Measurements from ENCODE around the gene DISP2. TPM values are rescaled to one million over a fixed set of nuclear protein-coding genes. Genes with fewer than 3 reads are reported as not detected.
A peak's percentile ranks its signal among the peaks of the same experiment; 100 is the strongest.

The DISP2 gene
- total RNA-seq, 4 donors from 2014 or later: 8.6 to 12.9 (median 10.9) TPM

GRCh38 chr15:40322531-40323238 is 35.3 kb upstream of the DISP2 start:
- no peaks in the 10 kb centered on the region for H3K36me3 ChIP-seq
- in situ Hi-C loops (cut with MboI; ENCODE audit: low pct_ligation_motif_present in 1 of 4, low pct_unique_long_range_greater_than_20kb in 1 of 4, low sequenced_read_pairs in 3 of 4): loop anchor here in 1 of 4 donors (25.0 kb wide), 1 partner anchor 90 kb away; the partner anchor contains the start of gene IVD
- peaks cover 0 to 36% (median 18%) of the 10 kb centered on the region in 4 donors for H3K4me1 ChIP-seq
- H3K27me3 ChIP-seq: no peaks in the 10 kb centered on the region
- WGBS, 2 donors (ENCODE audit: low coverage in 1 of 2): 56% methylated on average over 13 to 22 of the region's 26 CpGs
- peak overlapping the region in 3 of 4 donors; percentile 73 to 91 (median 83) for H3K4me3 ChIP-seq
- TF ChIP-seq, protein P1, sequence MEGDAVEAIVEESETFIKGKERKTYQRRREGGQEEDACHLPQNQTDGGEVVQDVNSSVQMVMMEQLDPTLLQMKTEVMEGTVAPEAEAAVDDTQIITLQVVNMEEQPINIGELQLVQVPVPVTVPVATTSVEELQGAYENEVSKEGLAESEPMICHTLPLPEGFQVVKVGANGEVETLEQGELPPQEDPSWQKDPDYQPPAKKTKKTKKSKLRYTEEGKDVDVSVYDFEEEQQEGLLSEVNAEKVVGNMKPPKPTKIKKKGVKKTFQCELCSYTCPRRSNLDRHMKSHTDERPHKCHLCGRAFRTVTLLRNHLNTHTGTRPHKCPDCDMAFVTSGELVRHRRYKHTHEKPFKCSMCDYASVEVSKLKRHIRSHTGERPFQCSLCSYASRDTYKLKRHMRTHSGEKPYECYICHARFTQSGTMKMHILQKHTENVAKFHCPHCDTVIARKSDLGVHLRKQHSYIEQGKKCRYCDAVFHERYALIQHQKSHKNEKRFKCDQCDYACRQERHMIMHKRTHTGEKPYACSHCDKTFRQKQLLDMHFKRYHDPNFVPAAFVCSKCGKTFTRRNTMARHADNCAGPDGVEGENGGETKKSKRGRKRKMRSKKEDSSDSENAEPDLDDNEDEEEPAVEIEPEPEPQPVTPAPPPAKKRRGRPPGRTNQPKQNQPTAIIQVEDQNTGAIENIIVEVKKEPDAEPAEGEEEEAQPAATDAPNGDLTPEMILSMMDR (IDR thresholded peaks at IDR 0.05): no peak
- TF ChIP-seq POLR2A (IDR thresholded peaks at IDR 0.05) (no peak), EP300 (IDR thresholded peaks at IDR 0.05; ENCODE audit: low read depth) (no peak), POLR2AphosphoS5 (IDR thresholded peaks at IDR 0.05) (peak in 1 of 3 donors; percentile 35)
- no peaks in the 10 kb centered on the region for H3K9me3 ChIP-seq
- H3K27ac ChIP-seq: peak overlapping the region; percentile 80 to 98 (median 90)
- peak; percentile 16 for DNase-seq
- intact Hi-C loops (cut with DNase I; ENCODE audit: low total_unique reads): loop anchor here (1.0 to 10.0 kb wide), 2 partner anchors 18 to 218 kb away; partner anchors contain the start of genes BMF and CCDC9B

DNA sequence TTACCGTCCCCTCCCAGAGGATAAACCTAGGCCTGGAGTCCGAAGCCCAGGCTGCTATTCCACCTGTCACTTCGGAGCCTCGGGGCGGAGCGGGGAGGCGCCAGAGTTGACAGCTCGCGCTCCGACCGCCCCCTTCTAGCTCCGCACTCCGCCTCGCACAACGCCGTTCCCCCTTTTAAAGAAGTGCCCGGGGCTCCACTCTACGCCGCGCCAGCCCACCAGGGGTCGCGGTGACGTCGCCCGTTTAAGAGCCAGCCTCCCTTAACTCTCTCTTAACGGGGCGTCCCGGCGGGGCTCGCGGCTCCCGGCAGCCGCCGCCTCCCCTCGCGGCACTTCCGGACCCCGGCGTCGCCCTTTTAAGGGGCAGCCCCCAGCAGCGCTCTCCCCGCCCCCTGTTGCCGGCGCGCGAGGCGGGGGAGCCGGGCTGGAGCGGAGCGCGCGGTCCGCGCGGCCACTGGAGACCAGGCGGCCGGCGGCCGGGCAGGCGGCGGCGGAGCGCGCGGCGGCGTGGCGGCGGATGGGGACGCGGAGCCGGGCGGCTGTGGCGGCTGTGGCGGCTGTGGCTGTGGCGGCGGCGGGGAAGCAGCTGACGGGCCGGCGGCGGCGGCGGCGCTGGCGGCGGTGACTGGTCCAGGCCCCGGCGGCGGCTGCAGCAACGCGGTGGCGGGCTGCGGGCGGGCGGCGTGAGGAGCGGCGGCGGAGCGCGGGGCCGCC is 34.6 kb upstream of the DISP2 start, which contains the start of gene INAFM2:
INAFM2 (plus strand) TSS at position 454 of the 714 bp plus-strand sequence. CDS start 364 bp downstream, outside the sequence.
- no peaks in the 10 kb centered on the region for H3K9me3 ChIP-seq
- no peaks in the 10 kb centered on the region for H3K36me3 ChIP-seq
- peaks cover 0 to 43% (median 20%) of the 10 kb centered on the region in 4 donors for H3K4me1 ChIP-seq
- intact Hi-C loops (cut with DNase I; ENCODE audit: low total_unique reads) (loop anchor here (1.0 to 10.0 kb wide), 2 partner anchors 17 to 219 kb away; partner anchors contain the start of genes BMF and CCDC9B), in situ Hi-C loops (cut with MboI; ENCODE audit: low pct_ligation_motif_present in 1 of 4, low pct_unique_long_range_greater_than_20kb in 1 of 4, low sequenced_read_pairs in 3 of 4) (loop anchor here in 1 of 4 donors (25.0 kb wide), 1 partner anchor 89 kb away; the partner anchor contains the start of gene IVD)
- peak within 1 kb of the TSS; percentile 41 to 91 (median 78) for H3K4me3 ChIP-seq
- peak; percentile 34 to 61 (median 40) for TF ChIP-seq POLR2AphosphoS5 (IDR thresholded peaks at IDR 0.05)
- no peak for TF ChIP-seq POLR2A (IDR thresholded peaks at IDR 0.05)
- TF ChIP-seq EP300 (IDR thresholded peaks at IDR 0.05; ENCODE audit: low read depth): peak; percentile 42
- TF ChIP-seq, protein P1 (IDR thresholded peaks at IDR 0.05): peak; percentile 60 to 83 (median 75)
- 0% methylated on average over 56 of the region's 103 CpGs; no CpG with 5 or more reads in 1 of the 2 donors for WGBS, 2 donors (ENCODE audit: low coverage in 1 of 2)
- peak; percentile 90 for DNase-seq
- H3K27me3 ChIP-seq: no peaks in the 10 kb centered on the region
- peak within 1 kb of the TSS; percentile 89 to 98 (median 96) for H3K27ac ChIP-seq

DNA sequence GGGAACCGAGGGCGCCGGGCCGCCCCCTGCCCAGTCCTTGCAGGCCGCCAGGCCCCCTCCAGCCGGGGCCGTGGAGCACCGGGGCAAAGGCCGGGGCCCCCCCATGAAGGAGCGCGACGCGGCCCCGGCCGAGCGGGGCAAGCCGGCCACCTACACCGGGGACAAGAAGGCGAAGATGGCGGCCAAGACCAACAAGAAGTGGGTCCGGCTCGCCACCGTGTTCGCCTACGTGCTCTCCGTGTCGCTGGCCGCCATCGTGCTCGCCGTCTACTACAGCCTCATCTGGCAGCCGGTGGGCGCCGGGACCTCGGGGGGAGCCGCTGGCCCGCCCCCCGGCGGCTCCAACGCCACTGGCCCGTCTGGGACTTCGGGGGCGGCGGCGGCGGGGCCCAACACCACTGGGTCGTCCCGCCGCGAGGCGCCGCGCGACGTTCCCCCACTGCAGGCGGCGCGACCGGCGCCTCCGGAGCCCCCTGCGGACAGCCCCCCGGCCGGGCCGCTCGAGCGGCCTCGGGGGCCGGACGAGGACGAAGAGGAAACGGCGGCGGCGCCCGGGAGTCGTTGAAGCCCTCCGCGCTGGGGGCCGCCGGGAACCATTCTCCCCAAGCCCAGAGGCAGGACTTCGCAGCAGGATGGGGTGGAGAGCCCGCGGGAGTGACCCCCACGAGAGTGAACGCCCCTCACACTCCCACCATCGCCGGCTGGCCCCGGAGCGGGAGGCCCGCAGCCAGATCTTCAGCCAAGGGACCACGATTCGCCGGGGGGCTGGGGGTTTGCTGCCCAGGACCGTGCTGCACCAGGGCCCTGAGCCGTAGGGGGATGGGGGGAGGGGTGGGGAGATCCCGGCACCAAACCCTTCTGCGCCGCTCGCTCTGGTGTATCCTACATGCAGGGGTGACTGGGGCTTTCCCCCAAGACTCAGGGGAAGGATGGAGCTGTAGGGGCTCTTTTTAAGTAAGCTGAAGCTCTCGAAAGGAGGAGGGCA is 33.8 kb upstream of the DISP2 start:
- H3K4me1 ChIP-seq: peaks cover under 1 to 52% (median 22%) of the 10 kb centered on the region in 4 donors
- in situ Hi-C loops (cut with MboI; ENCODE audit: low pct_ligation_motif_present in 1 of 4, low pct_unique_long_range_greater_than_20kb in 1 of 4, low sequenced_read_pairs in 3 of 4): loop anchor here in 1 of 4 donors (25.0 kb wide), 1 partner anchor 88 kb away; the partner anchor contains the start of gene IVD
- no peak for DNase-seq

More for the DNA sequence above, 33.8 kb upstream of the DISP2 start:
- Histone ChIP-seq H3K9me3 (no peaks in the 10 kb centered on the region), H3K4me3 (peak overlapping the region; percentile 41 to 91 (median 78)), H3K36me3 (no peaks in the 10 kb centered on the region), H3K27ac (peak overlapping the region; percentile 89 to 98 (median 96)), H3K27me3 (no peaks in the 10 kb centered on the region)
- intact Hi-C loops (cut with DNase I; ENCODE audit: low total_unique reads): loop anchor here (1.0 to 10.0 kb wide), 2 partner anchors 16 to 219 kb away; partner anchors contain the start of genes BMF and CCDC9B
- TF ChIP-seq, protein P1 (IDR thresholded peaks at IDR 0.05): no peak
- TF ChIP-seq POLR2AphosphoS5 (IDR thresholded peaks at IDR 0.05) (no peak), POLR2A (IDR thresholded peaks at IDR 0.05) (no peak), EP300 (IDR thresholded peaks at IDR 0.05; ENCODE audit: low read depth) (no peak)
- WGBS, 2 donors (ENCODE audit: low coverage in 1 of 2): 2% methylated on average over 67 of the region's 101 CpGs; no CpG with 5 or more reads in 1 of the 2 donors
